ENCODE measurements around the gene HNRNPUL1. TPM values are rescaled to one million over a fixed set of nuclear protein-coding genes. Genes with fewer than 3 reads are reported as not detected.

HNRNPUL1 gene
- total and polyA plus RNA-seq, 2 donors (not counting 3 experiments of a cell fraction or from before 2014, with no cell fraction given) = 83.2 to 261 TPM

DNA sequence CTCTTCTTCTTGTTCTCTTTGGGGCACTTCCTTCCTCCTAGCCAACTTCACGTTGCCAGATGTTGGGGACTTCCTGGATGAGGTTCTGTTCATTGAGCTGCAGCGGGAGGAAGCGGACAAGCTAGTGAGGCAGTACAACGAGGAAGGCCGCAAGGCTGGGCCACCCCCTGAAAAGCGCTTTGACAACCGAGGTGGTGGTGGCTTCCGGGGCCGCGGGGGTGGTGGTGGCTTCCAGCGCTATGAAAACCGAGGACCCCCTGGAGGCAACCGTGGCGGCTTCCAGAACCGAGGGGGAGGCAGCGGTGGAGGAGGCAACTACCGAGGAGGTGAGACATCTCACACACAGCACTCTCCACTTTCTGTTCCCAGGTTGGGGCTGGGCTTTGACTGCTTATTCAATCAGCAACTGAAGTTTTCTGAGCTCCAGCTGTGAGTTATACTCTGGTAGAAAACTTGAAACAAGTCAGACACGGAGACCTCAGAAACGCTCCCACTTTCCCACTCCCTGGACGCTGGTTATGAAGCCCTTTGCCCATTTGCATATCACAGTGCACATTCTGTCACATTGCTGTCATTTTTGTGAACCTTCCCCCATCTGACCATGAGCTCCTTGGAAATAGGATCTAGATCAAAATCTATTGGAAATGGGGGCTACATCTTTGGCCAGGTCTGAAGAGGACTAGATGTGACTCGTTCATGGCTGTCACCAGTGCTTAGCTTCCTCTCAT, 38.6 kb downstream of the HNRNPUL1 start:
- Histone ChIP-seq H3K4me3 (replicated peaks in 1 of 3; ENCODE audit: insufficient read depth in 1 of 3, low read depth in 1 of 3, low read length in 3 of 3) (no peak overlapping the region), H3K27ac (ENCODE audit: insufficient read depth, low read depth, low read length) (no peak overlapping the region), H4K20me1 (replicated peaks; ENCODE audit: control insufficient read depth, extremely low read depth, insufficient read depth, low read length) (no peaks in the 10 kb centered on the region), H3K9me1 (replicated peaks; ENCODE audit: control insufficient read depth, extremely low read depth, insufficient read depth, low read length) (no peaks in the 10 kb centered on the region), H3K9me3 (replicated peaks; ENCODE audit: control insufficient read depth, insufficient read depth, low read length) (no peaks in the 10 kb centered on the region), H2AFZ (ENCODE audit: low read depth, low read length) (no peak overlapping the region), H3K27me3 (ENCODE audit: control insufficient read depth in 2 of 2, insufficient read depth in 2 of 2, low read length in 2 of 2) (no peaks in the 10 kb centered on the region), H3K4me1 (ENCODE audit: control insufficient read depth, extremely low read depth, insufficient read depth, low read length) (peaks cover 19% of the 10 kb centered on the region), H3K4me2 (ENCODE audit: insufficient read depth, low read length) (no peak overlapping the region), H3K79me2 (ENCODE audit: control insufficient read depth, insufficient read depth, low read length) (peaks cover 3% of the 10 kb centered on the region), H3K9ac (replicated peaks; ENCODE audit: extremely low read depth, insufficient read depth, low read length) (no peak overlapping the region), H3K36me3 (ENCODE audit: control insufficient read depth in 2 of 2, extremely low read depth in 1 of 2, insufficient read depth in 2 of 2, low read length in 2 of 2) (peaks cover 43 to 68% of the 10 kb centered on the region in 2 experiments)
- ChIA-PET POLR2A (no interaction called here), CTCF (interaction anchor here (1.3 to 3.2 kb wide), 4 partner anchors 11 to 99 kb away, joined by 3 to 8 read pairs (median 4); no protein-coding TSS in a partner anchor)
- DNase-seq (ENCODE audit: low read depth, low spot score) = no peak
- no peak for FAIRE-seq
- intact Hi-C loops (cut with micrococcal nuclease) (no loop called here), dilution Hi-C loops (cut with MboI; ENCODE audit: extremely low pct_ligation_motif_present, low sequenced_read_pairs) (no loop called here)
- no TSS peak for BruUV-seq (replicated peaks)
- TF ChIP-seq POLR2A (IDR thresholded peaks at IDR 0.05; ENCODE audit: low read depth, low read length) = no peak
- no peak for TF ChIP-seq POLR2AphosphoS5 (IDR thresholded peaks at IDR 0.05; ENCODE audit: insufficient read depth, low read depth, low read length)
- no peak for TF ChIP-seq EZH2 (IDR thresholded peaks at IDR 0.05; ENCODE audit: borderline replicate concordance, low read depth, low read length, severe bottlenecking)
- TF ChIP-seq GATA2 (IDR thresholded peaks at IDR 0.05; ENCODE audit: insufficient read depth, insufficient read length, low read depth, low read length) = no peak
- no peak for TF ChIP-seq FOS (IDR thresholded peaks at IDR 0.05; ENCODE audit: borderline replicate concordance, insufficient read depth, low read length)
- no peak for TF ChIP-seq JUN (IDR thresholded peaks at IDR 0.05; ENCODE audit: borderline replicate concordance, insufficient read depth, insufficient read length, low read depth)
- TF ChIP-seq, protein P1, sequence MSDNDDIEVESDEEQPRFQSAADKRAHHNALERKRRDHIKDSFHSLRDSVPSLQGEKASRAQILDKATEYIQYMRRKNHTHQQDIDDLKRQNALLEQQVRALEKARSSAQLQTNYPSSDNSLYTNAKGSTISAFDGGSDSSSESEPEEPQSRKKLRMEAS (IDR thresholded peaks at IDR 0.05; ENCODE audit: insufficient read depth, insufficient read length) = no peak
- TF ChIP-seq MYC (IDR thresholded peaks at IDR 0.05; ENCODE audit: low read depth, low read length) = no peak
- TF ChIP-seq CTCF (IDR thresholded peaks at IDR 0.05; ENCODE audit: extremely low read depth in 1 of 2, insufficient read depth in 1 of 2, low read depth in 1 of 2, low read length in 2 of 2) = no peak

Data from endothelial cell of umbilical vein (primary cell).